WTC11 (cell line): ENCODE data around the gene TVP23B. TPM values are rescaled to one million over a fixed set of nuclear protein-coding genes. Genes with fewer than 3 reads are reported as not detected.
"Not testable (repeated sequence)": the region's sequence is repeated elsewhere in the genome, so short reads cannot be mapped to it uniquely, and the experiment has no call there.

Experiments used
- ATAC-seq: fragments of 200-7000 bp; cut with Tn5 transposase; 2 replicates; pipeline ENCODE4 v1.10.0; 2021; ENCODE audit warnings: mild to moderate bottlenecking, moderate library complexity
- CTCF ChIA-PET: fragments of 300-600 bp; sonication (Branson Sonifier 250); formaldehyde crosslinking; loops from one replicate; lab custom pipeline; 2021; ENCODE audit warnings: antibody characterized with exemption; lab: Charles Lee
- POLR2A ChIA-PET: fragments of 350-600 bp; sonication (Branson Sonifier 250); formaldehyde crosslinking; loops from one replicate; lab custom pipeline; 2021; ENCODE audit warnings: antibody characterized with exemption; lab: Charles Lee
- DNase-seq: peaks from one replicate; pipeline ENCODE4 v3.0.0; 2021; ENCODE audit warnings: low spot score
- H3K27ac Mint-ChIP-seq: 2 replicates; pipeline ENCODE4 v1.8.0; 2021; ENCODE audit warnings: mixed read lengths
- H3K27me3 Mint-ChIP-seq: 2 replicates; pipeline ENCODE4 v1.8.0; 2021; ENCODE audit warnings: low read depth, mild to moderate bottlenecking, moderate library complexity, mixed read lengths
- H3K36me3 Mint-ChIP-seq: 2 replicates; pipeline ENCODE4 v1.8.0; 2021; ENCODE audit warnings: mixed read lengths
- H3K4me1 Mint-ChIP-seq: 2 replicates; pipeline ENCODE4 v1.8.0; 2022; ENCODE audit warnings: mixed read lengths
- H3K4me3 Mint-ChIP-seq: 2 replicates; pipeline ENCODE4 v1.8.0; 2021; ENCODE audit warnings: mild to moderate bottlenecking, moderate library complexity, mixed read lengths
- H3K9me3 Mint-ChIP-seq: 2 replicates; pipeline ENCODE4 v1.8.0; 2021; ENCODE audit warnings: mixed read lengths
- AFF4 ChIP-seq: sonication (generic); formaldehyde crosslinking; IDR thresholded peaks from 2 replicates; pipeline ENCODE4 v1.8.1; 2023; ENCODE audit warnings: mild to moderate bottlenecking, missing genetic modification reagents, borderline replicate concordance
- CREB1 ChIP-seq: sonication (generic); formaldehyde crosslinking; IDR thresholded peaks from 2 replicates; pipeline ENCODE4 v1.8.0; 2023; ENCODE audit warnings: mild to moderate bottlenecking, missing genetic modification reagents
- FOXJ3 ChIP-seq: sonication (generic); formaldehyde crosslinking; IDR thresholded peaks from 2 replicates; pipeline ENCODE4 v1.9.0; 2021; ENCODE audit warnings: missing genetic modification reagents, mild to moderate bottlenecking, borderline replicate concordance
- FOXP4 ChIP-seq: sonication (generic); formaldehyde crosslinking; IDR thresholded peaks from 2 replicates; pipeline ENCODE4 v1.8.0; 2022; ENCODE audit warnings: mild to moderate bottlenecking, missing genetic modification reagents
- GTF2I ChIP-seq: fragments of 250-450 bp; sonication (Bioruptor Pico); conservative IDR thresholded peaks from 2 replicates; pipeline ENCODE4 v1.4.0; 2021; ENCODE audit warnings: mild to moderate bottlenecking
- MYBL2 ChIP-seq: sonication (generic); formaldehyde crosslinking; IDR thresholded peaks from 2 replicates; pipeline ENCODE4 v1.8.1; 2023; ENCODE audit warnings: mild to moderate bottlenecking, moderate library complexity, missing genetic modification reagents
- NFE2L1 ChIP-seq: sonication (generic); formaldehyde crosslinking; IDR thresholded peaks from 2 replicates; pipeline ENCODE4 v1.8.1; 2023; ENCODE audit warnings: missing genetic modification reagents
- NR2C2 ChIP-seq: sonication (generic); formaldehyde crosslinking; IDR thresholded peaks from 2 replicates; pipeline ENCODE4 v1.8.0; 2022; ENCODE audit warnings: mild to moderate bottlenecking, missing genetic modification reagents
- NR3C1 ChIP-seq: sonication (generic); formaldehyde crosslinking; conservative IDR thresholded peaks from 2 replicates; pipeline ENCODE4 v1.8.1; 2023; ENCODE audit warnings: low read depth, mild to moderate bottlenecking, missing genetic modification reagents
- SMAD4 ChIP-seq: sonication (generic); formaldehyde crosslinking; IDR thresholded peaks from 2 replicates; pipeline ENCODE4 v1.8.0; 2022; ENCODE audit warnings: mild to moderate bottlenecking, missing genetic modification reagents
- USF2 ChIP-seq: sonication (generic); formaldehyde crosslinking; IDR thresholded peaks from 2 replicates; pipeline ENCODE4 v1.8.1; 2023; ENCODE audit warnings: mild to moderate bottlenecking, missing genetic modification reagents, moderate library complexity
- ZMAT4 ChIP-seq: fragments of 250-450 bp; sonication (Bioruptor Pico); IDR thresholded peaks from 2 replicates; pipeline ENCODE4 v1.9.0; 2021; ENCODE audit warnings: mild to moderate bottlenecking
- total RNA-seq: library from RNA; stranded (reverse); gene quantifications from 3 replicates; pipeline ENCODE4 v1.2.3, GENCODE V29; 2021

TVP23B gene
- total RNA-seq, 1 experiment from 2014 or later = 25.1 TPM

GRCh38 chr17:18772471-18772870 is 8.5 kb upstream of the TVP23B start:
- H3K4me1 Mint-ChIP-seq = peaks cover 12% of the 10 kb centered on the region
- H3K9me3 Mint-ChIP-seq = no peaks in the 10 kb centered on the region
- H3K4me3 Mint-ChIP-seq = no peak overlapping the region
- DNase-seq (no peak), ATAC-seq (no peak)
- no peaks in the 10 kb centered on the region for H3K36me3 Mint-ChIP-seq
- ChIA-PET CTCF (no interaction called here), POLR2A (no interaction called here)
- no peak overlapping the region for H3K27ac Mint-ChIP-seq
- TF ChIP-seq FOXP4 (CRISPR knock-in tag) = no peak
- no peak for TF ChIP-seq GTF2I (CRISPR knock-in tag)
- no peak for TF ChIP-seq AFF4 (CRISPR knock-in tag)
- no peak for TF ChIP-seq FOXJ3 (CRISPR knock-in tag)
- no peak for TF ChIP-seq MYBL2 (CRISPR knock-in tag)
- no peak for TF ChIP-seq SMAD4 (CRISPR knock-in tag)
- TF ChIP-seq USF2 (CRISPR knock-in tag) = no peak
- TF ChIP-seq NR2C2 (CRISPR knock-in tag) = no peak
- TF ChIP-seq NR3C1 (CRISPR knock-in tag) = no peak
- no peak for TF ChIP-seq NFE2L1 (CRISPR knock-in tag)
- TF ChIP-seq ZMAT4 = no peak
- no peak for TF ChIP-seq CREB1 (CRISPR knock-in tag)
- H3K27me3 Mint-ChIP-seq = no peaks in the 10 kb centered on the region

GRCh38 chr17:18781805-18782204 is 822 bp downstream of the TVP23B start:
- H3K27me3 Mint-ChIP-seq, H3K27ac Mint-ChIP-seq, H3K9me3 Mint-ChIP-seq, H3K36me3 Mint-ChIP-seq, ATAC-seq, DNase-seq, POLR2A ChIA-PET, CTCF ChIA-PET: not testable (repeated sequence)
- Mint-ChIP-seq H3K4me3 (peak overlapping the region; percentile 55), H3K4me1 (peaks cover 18% of the 10 kb centered on the region)

- Mint-ChIP-seq H3K4me1 (peaks cover 16% of the 10 kb centered on the region), H3K27ac (peak overlapping the region; percentile 81), H3K36me3 (peaks cover 11% of the 10 kb centered on the region)
- H3K27me3 Mint-ChIP-seq, H3K9me3 Mint-ChIP-seq, POLR2A ChIA-PET, H3K4me3 Mint-ChIP-seq, CTCF ChIA-PET, ATAC-seq, DNase-seq: not testable (repeated sequence)
Observed at GRCh38 chr17:18785933-18786332, 5.0 kb downstream of the TVP23B start.

GRCh38 chr17:18786890-18787289 is 5.9 kb downstream of the TVP23B start:
- peaks cover 16% of the 10 kb centered on the region for H3K4me1 Mint-ChIP-seq
- ATAC-seq, POLR2A ChIA-PET: not testable (repeated sequence)

GRCh38 chr17:18791402-18791801 is 10.4 kb downstream of the TVP23B start:
- H3K27me3 Mint-ChIP-seq, H3K9me3 Mint-ChIP-seq, H3K4me1 Mint-ChIP-seq, POLR2A ChIA-PET, H3K27ac Mint-ChIP-seq, CTCF ChIA-PET, H3K4me3 Mint-ChIP-seq, DNase-seq: not testable (repeated sequence)
- ATAC-seq = peak; percentile 86
- peaks cover 18% of the 10 kb centered on the region for H3K36me3 Mint-ChIP-seq

More at GRCh38 chr17:18786890-18787289, 5.9 kb downstream of the TVP23B start:
- H3K27ac Mint-ChIP-seq, DNase-seq, CTCF ChIA-PET, H3K4me3 Mint-ChIP-seq, H3K9me3 Mint-ChIP-seq, H3K27me3 Mint-ChIP-seq: not testable (repeated sequence)
- H3K36me3 Mint-ChIP-seq = peaks cover 13% of the 10 kb centered on the region

- H3K27ac Mint-ChIP-seq, H3K4me3 Mint-ChIP-seq, H3K9me3 Mint-ChIP-seq, DNase-seq, H3K4me1 Mint-ChIP-seq, H3K27me3 Mint-ChIP-seq, ATAC-seq, POLR2A ChIA-PET: not testable (repeated sequence)
- H3K36me3 Mint-ChIP-seq = peaks cover 27% of the 10 kb centered on the region
- CTCF ChIA-PET = interaction anchor here (0.6 to 0.7 kb wide), 2 partner anchors 169 to 224 kb away, joined by 3 read pairs; no protein-coding TSS in a partner anchor
Observed at GRCh38 chr17:18794841-18795240, 13.9 kb downstream of the TVP23B start.

GRCh38 chr17:18796887-18797286 is 15.9 kb downstream of the TVP23B start:
- peaks cover 31% of the 10 kb centered on the region for H3K36me3 Mint-ChIP-seq
- H3K4me3 Mint-ChIP-seq, POLR2A ChIA-PET, ATAC-seq, H3K9me3 Mint-ChIP-seq, H3K27ac Mint-ChIP-seq, CTCF ChIA-PET, H3K4me1 Mint-ChIP-seq, H3K27me3 Mint-ChIP-seq, DNase-seq: not testable (repeated sequence)
